IPS-18a (cell line): ENCODE results near the gene HEATR9.

Experiments
- H3K27ac ChIP-seq: one replicate; pipeline ENCODE4 v1.5.1; 2013; ENCODE audit warnings: low read length
- H3K27me3 ChIP-seq: one replicate; pipeline ENCODE4 v1.6.1; 2013; ENCODE audit warnings: mild to moderate bottlenecking, low read length; ENCODE audit not compliant: control insufficient read depth, insufficient read depth
- H3K36me3 ChIP-seq: one replicate; pipeline ENCODE4 v1.6.1; 2013; ENCODE audit warnings: low read depth, low read length; ENCODE audit not compliant: control insufficient read depth
- H3K4me1 ChIP-seq: one replicate; pipeline ENCODE4 v1.6.1; 2013; ENCODE audit warnings: low read depth, low read length; ENCODE audit not compliant: control insufficient read depth
- H3K4me3 ChIP-seq: one replicate; pipeline ENCODE4 v1.5.1; 2013; ENCODE audit warnings: low read length
- H3K9ac ChIP-seq: one replicate; pipeline ENCODE4 v1.6.1; 2013; ENCODE audit warnings: mild to moderate bottlenecking, low read length, moderate library complexity
- H3K9me3 ChIP-seq: one replicate; pipeline ENCODE4 v1.6.1; 2013; ENCODE audit warnings: low read depth, low read length; ENCODE audit not compliant: control insufficient read depth

Gene HEATR9

DNA sequence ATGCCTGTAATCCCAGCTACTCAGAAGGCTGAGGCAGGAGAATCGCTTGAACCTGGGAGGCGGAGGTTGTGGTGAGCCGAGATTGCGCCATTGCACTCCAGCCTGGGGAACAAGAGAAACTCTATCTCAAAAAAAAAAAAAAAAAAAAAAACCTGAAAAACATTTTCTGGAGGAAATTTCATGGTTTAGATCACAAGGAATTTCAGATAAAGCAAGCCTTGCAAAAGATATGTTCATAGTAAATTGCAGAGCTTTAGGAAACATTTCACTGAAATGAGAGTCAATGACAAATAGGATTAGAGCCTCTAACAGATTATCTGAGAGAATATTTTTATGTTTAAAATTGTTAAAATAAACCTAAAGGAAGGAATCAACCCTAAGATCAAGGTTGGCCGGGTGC, 56.2 kb downstream of the HEATR9 start:
- H3K4me1 ChIP-seq, result peaks cover 16% of the 10 kb centered on the region
- H3K27me3 ChIP-seq, result no peaks in the 10 kb centered on the region
- H3K9ac ChIP-seq, result no peak overlapping the region
- peaks cover 10% of the 10 kb centered on the region for H3K36me3 ChIP-seq
- no peaks in the 10 kb centered on the region for H3K9me3 ChIP-seq
- no peak overlapping the region for H3K4me3 ChIP-seq
- H3K27ac ChIP-seq, result no peak overlapping the region

GRCh38 chr17:35811759-35812158, 56.9 kb downstream of the HEATR9 start:
- Histone ChIP-seq H3K4me3 (peak overlapping the region; percentile 98), H3K4me1 (peaks cover 16% of the 10 kb centered on the region), H3K36me3 (peaks cover 3% of the 10 kb centered on the region), H3K9ac (no peak overlapping the region), H3K27me3 (no peaks in the 10 kb centered on the region), H3K27ac (no peak overlapping the region), H3K9me3 (no peaks in the 10 kb centered on the region)

DNA sequence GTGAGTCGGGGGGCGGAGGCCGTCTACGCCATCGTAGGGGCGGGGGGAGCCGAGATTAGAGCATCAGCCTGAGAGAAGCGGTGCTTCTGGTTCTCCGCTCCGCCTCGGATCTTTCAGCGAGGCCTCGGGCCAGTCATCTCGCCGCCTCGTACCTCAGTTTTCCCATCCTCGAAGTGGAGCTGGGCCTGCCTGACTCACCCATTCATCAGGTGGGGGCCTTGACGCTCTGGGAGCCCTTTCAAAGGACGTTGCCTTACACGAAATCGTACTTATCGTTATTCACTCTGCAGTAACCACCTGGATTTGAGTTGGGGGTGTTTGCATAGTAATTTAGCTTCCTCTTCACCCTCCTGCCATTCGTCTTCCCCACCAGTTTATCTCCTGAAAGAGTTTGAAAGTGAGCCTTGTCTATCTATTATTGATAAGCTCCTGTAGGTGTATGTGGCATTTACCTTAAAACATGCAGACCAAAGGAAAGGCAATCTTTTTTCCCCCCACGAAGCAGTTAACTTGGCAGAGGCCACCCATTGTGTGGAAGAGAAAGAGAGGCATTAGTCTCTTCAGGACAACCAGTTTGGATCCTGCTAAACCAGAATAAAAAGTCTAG, 58.7 kb downstream of the HEATR9 start:
- peaks cover 16% of the 10 kb centered on the region for H3K4me1 ChIP-seq
- peak overlapping the region; percentile 96 for H3K9ac ChIP-seq
- peak overlapping the region; percentile 99 for H3K27ac ChIP-seq
- peaks cover 3% of the 10 kb centered on the region for H3K36me3 ChIP-seq
- H3K27me3 ChIP-seq, result no peaks in the 10 kb centered on the region
- no peaks in the 10 kb centered on the region for H3K9me3 ChIP-seq
- peak overlapping the region; percentile 98 for H3K4me3 ChIP-seq

- Histone ChIP-seq H3K4me3 (peak within 1 kb of the TSS; percentile 98), H3K9ac (peak within 1 kb of the TSS; percentile 96), H3K27me3 (no peaks in the 10 kb centered on the region), H3K4me1 (peaks cover 16% of the 10 kb centered on the region), H3K36me3 (peaks cover 3% of the 10 kb centered on the region), H3K27ac (peak within 1 kb of the TSS; percentile 99), H3K9me3 (no peaks in the 10 kb centered on the region)
Observed at GRCh38 chr17:35808962-35809854, 59.5 kb downstream of the HEATR9 start, which contains the start of gene TAF15. Gene TAF15, plus strand, starts transcription at chr17:35809484. Its CDS starts 86 bp downstream, at chr17:35809570.

GRCh38 chr17:35808240-35808961, 60.3 kb downstream of the HEATR9 start:
- H3K27me3 ChIP-seq, result no peaks in the 10 kb centered on the region
- peak overlapping the region; percentile 98 for H3K4me3 ChIP-seq
- H3K9ac ChIP-seq, result peak overlapping the region; percentile 96
- H3K4me1 ChIP-seq, result peaks cover 16% of the 10 kb centered on the region
- peak overlapping the region; percentile 99 for H3K27ac ChIP-seq
- H3K9me3 ChIP-seq, result no peaks in the 10 kb centered on the region
- H3K36me3 ChIP-seq, result peaks cover 3% of the 10 kb centered on the region

DNA sequence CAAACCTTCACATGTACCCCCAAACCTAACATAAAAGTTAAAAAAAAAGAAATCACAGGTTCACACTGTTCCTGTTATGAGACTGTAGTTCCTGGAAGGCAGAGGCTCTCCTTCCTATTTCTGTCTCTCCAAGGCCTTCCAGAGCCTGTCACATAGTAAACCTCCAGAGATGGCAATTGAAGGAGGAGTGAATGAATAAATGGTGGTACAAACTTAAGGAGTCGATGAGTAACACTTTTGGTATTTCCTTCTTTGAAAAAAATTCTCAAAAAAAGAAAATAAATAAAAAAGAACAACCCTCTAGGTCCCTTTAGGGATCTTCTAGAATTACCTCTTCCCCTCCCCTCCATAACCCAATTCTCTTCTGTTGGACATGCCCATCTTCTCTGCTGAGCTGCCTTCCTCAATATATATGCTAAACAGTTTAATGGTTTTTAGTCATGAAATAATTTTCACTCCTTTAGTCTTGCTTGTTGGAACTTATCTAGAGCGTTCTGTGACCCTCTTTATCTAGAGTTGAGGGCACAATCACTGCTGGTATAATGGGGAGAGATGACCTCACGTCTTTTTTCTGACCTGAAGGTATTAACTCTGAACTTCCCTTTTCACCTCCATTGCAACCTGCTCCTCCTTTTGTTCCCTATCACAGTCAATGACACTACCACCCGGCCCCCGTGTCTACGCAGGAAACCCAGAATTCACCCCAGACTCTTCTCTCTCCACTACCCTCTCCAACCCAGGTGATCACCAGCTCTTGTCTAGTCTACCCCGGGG, 61.1 kb downstream of the HEATR9 start:
- H3K27me3 ChIP-seq, result no peaks in the 10 kb centered on the region
- peaks cover 3% of the 10 kb centered on the region for H3K36me3 ChIP-seq
- H3K9me3 ChIP-seq, result no peaks in the 10 kb centered on the region
- no peak overlapping the region for H3K4me3 ChIP-seq
- H3K9ac ChIP-seq, result no peak overlapping the region
- peaks cover 16% of the 10 kb centered on the region for H3K4me1 ChIP-seq
- H3K27ac ChIP-seq, result no peak overlapping the region
